ENCODE measurements around the gene XPNPEP2. TPM values are rescaled to one million over a fixed set of nuclear protein-coding genes. Genes with fewer than 3 reads are reported as not detected.

The XPNPEP2 gene
- total and polyA plus RNA-seq, 4 donors: 0.19 to 23.0 (median 4.9) TPM

DNA sequence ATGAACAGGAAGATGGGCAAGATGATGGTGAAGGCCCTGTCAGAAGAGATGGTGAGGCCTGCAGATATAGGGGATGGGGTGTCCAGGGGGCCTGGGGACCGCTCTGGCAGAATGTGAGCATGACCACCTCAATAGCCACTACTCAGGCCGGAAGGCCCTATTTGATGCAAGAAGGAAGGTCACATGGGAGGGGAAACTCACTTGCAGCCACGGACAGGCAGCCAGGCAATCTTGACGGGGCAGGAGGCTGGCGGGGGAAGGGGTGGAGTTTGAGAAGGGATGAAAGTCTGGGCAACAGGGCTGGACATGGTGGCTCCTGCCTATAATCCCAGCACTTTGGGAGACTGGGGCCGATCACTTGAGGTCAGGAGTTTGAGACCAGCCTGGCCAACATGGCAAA is 49.7 kb downstream of the XPNPEP2 start:
- DNase-seq (ENCODE audit: low spot score): no peak
- 87% methylated on average over 6 of the region's 6 CpGs for WGBS
- Histone ChIP-seq H3K36me3 (ENCODE audit: control insufficient read depth in 4 of 4, insufficient read depth in 3 of 4, low read depth in 1 of 4, low read length in 3 of 4) (no peaks in the 10 kb centered on the region), H3K9ac (ENCODE audit: low read depth in 1 of 2, low read length in 2 of 2) (no peak overlapping the region), H3K27ac (ENCODE audit: low read depth in 1 of 2, low read length in 2 of 2) (no peak overlapping the region), H3K4me3 (ENCODE audit: low read depth in 1 of 3, low read length in 3 of 3) (no peak overlapping the region), H3K27me3 (ENCODE audit: control insufficient read depth in 4 of 4, insufficient read depth in 4 of 4, low read length in 3 of 4) (no peaks in the 10 kb centered on the region), H3K4me1 (ENCODE audit: control insufficient read depth in 4 of 4, insufficient read depth in 4 of 4, low read length in 3 of 4) (no peaks in the 10 kb centered on the region), H3K9me3 (ENCODE audit: control insufficient read depth in 4 of 4, low read length in 3 of 4) (no peaks in the 10 kb centered on the region)
- TF ChIP-seq NR2F2 (IDR thresholded peaks at IDR 0.05): no peak
- no peak for TF ChIP-seq FOXA2 (IDR thresholded peaks at IDR 0.05)
- no peak for TF ChIP-seq JUND (IDR thresholded peaks at IDR 0.05)
- TF ChIP-seq, protein P1, sequence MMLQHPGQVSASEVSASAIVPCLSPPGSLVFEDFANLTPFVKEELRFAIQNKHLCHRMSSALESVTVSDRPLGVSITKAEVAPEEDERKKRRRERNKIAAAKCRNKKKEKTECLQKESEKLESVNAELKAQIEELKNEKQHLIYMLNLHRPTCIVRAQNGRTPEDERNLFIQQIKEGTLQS (IDR thresholded peaks at IDR 0.05): no peak
- TF ChIP-seq, protein P2, sequence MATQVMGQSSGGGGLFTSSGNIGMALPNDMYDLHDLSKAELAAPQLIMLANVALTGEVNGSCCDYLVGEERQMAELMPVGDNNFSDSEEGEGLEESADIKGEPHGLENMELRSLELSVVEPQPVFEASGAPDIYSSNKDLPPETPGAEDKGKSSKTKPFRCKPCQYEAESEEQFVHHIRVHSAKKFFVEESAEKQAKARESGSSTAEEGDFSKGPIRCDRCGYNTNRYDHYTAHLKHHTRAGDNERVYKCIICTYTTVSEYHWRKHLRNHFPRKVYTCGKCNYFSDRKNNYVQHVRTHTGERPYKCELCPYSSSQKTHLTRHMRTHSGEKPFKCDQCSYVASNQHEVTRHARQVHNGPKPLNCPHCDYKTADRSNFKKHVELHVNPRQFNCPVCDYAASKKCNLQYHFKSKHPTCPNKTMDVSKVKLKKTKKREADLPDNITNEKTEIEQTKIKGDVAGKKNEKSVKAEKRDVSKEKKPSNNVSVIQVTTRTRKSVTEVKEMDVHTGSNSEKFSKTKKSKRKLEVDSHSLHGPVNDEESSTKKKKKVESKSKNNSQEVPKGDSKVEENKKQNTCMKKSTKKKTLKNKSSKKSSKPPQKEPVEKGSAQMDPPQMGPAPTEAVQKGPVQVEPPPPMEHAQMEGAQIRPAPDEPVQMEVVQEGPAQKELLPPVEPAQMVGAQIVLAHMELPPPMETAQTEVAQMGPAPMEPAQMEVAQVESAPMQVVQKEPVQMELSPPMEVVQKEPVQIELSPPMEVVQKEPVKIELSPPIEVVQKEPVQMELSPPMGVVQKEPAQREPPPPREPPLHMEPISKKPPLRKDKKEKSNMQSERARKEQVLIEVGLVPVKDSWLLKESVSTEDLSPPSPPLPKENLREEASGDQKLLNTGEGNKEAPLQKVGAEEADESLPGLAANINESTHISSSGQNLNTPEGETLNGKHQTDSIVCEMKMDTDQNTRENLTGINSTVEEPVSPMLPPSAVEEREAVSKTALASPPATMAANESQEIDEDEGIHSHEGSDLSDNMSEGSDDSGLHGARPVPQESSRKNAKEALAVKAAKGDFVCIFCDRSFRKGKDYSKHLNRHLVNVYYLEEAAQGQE (IDR thresholded peaks at IDR 0.05): no peak
- TF ChIP-seq TAF1 (conservative IDR thresholded peaks at IDR 0.05): no peak
- TF ChIP-seq, protein P3, sequence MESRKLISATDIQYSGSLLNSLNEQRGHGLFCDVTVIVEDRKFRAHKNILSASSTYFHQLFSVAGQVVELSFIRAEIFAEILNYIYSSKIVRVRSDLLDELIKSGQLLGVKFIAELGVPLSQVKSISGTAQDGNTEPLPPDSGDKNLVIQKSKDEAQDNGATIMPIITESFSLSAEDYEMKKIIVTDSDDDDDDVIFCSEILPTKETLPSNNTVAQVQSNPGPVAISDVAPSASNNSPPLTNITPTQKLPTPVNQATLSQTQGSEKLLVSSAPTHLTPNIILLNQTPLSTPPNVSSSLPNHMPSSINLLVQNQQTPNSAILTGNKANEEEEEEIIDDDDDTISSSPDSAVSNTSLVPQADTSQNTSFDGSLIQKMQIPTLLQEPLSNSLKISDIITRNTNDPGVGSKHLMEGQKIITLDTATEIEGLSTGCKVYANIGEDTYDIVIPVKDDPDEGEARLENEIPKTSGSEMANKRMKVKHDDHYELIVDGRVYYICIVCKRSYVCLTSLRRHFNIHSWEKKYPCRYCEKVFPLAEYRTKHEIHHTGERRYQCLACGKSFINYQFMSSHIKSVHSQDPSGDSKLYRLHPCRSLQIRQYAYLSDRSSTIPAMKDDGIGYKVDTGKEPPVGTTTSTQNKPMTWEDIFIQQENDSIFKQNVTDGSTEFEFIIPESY (IDR thresholded peaks at IDR 0.05): no peak
- TF ChIP-seq, protein P4, sequence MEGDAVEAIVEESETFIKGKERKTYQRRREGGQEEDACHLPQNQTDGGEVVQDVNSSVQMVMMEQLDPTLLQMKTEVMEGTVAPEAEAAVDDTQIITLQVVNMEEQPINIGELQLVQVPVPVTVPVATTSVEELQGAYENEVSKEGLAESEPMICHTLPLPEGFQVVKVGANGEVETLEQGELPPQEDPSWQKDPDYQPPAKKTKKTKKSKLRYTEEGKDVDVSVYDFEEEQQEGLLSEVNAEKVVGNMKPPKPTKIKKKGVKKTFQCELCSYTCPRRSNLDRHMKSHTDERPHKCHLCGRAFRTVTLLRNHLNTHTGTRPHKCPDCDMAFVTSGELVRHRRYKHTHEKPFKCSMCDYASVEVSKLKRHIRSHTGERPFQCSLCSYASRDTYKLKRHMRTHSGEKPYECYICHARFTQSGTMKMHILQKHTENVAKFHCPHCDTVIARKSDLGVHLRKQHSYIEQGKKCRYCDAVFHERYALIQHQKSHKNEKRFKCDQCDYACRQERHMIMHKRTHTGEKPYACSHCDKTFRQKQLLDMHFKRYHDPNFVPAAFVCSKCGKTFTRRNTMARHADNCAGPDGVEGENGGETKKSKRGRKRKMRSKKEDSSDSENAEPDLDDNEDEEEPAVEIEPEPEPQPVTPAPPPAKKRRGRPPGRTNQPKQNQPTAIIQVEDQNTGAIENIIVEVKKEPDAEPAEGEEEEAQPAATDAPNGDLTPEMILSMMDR (IDR thresholded peaks at IDR 0.05; ENCODE audit: low read depth, low read length, missing input control): no peak
- no peak for TF ChIP-seq GABPA (IDR thresholded peaks at IDR 0.05 in 1 of 2, conservative IDR thresholded peaks at IDR 0.05 in 1 of 2)
- TF ChIP-seq EGR1 (IDR thresholded peaks at IDR 0.05; ENCODE audit: low read depth in 2 of 2): no peak
- TF ChIP-seq RXRA (IDR thresholded peaks at IDR 0.05): no peak
- TF ChIP-seq, protein P5, sequence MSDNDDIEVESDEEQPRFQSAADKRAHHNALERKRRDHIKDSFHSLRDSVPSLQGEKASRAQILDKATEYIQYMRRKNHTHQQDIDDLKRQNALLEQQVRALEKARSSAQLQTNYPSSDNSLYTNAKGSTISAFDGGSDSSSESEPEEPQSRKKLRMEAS (IDR thresholded peaks at IDR 0.05): no peak
- TF ChIP-seq HNF4G (IDR thresholded peaks at IDR 0.05): no peak
- no peak for TF ChIP-seq FOXA1 (IDR thresholded peaks at IDR 0.05)
- no peak for TF ChIP-seq HNF4A (conservative IDR thresholded peaks at IDR 0.05)

DNA sequence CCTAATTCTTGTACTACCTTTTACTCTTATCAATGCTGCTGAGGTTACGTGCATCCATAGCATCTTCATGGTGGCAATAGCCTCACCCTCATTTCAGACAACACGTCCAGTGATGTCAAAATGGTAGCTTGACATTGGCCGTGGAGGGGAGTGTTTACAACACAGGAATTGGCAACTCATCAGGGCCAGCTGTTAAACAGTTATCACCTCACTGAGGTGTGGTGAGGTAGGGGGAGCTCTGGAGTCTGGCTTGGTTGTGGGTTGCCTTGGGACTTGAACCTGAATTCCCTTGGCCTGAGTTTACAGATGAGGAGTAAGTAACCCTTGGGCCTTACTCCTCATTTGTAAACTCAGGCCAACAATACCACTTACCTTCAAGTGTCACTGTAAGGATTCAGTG is 51.4 kb downstream of the XPNPEP2 start:
- Histone ChIP-seq H3K9me3 (ENCODE audit: control insufficient read depth in 4 of 4, low read length in 3 of 4) (no peaks in the 10 kb centered on the region), H3K4me3 (ENCODE audit: low read depth in 1 of 3, low read length in 3 of 3) (no peak overlapping the region), H3K9ac (ENCODE audit: low read depth in 1 of 2, low read length in 2 of 2) (no peak overlapping the region), H3K27me3 (ENCODE audit: control insufficient read depth in 4 of 4, insufficient read depth in 4 of 4, low read length in 3 of 4) (no peaks in the 10 kb centered on the region), H3K27ac (ENCODE audit: low read depth in 1 of 2, low read length in 2 of 2) (no peak overlapping the region), H3K4me1 (ENCODE audit: control insufficient read depth in 4 of 4, insufficient read depth in 4 of 4, low read length in 3 of 4) (no peaks in the 10 kb centered on the region), H3K36me3 (ENCODE audit: control insufficient read depth in 4 of 4, insufficient read depth in 3 of 4, low read depth in 1 of 4, low read length in 3 of 4) (no peaks in the 10 kb centered on the region)
- no peak for DNase-seq (ENCODE audit: low spot score)
- 84% methylated on average over 3 of the region's 3 CpGs for WGBS
- no peak for TF ChIP-seq RAD21 (IDR thresholded peaks at IDR 0.05)
- TF ChIP-seq, protein P4 (IDR thresholded peaks at IDR 0.05; ENCODE audit: low read depth, low read length, missing input control): no peak
- no peak for TF ChIP-seq JUND (IDR thresholded peaks at IDR 0.05)
- TF ChIP-seq SP1 (IDR thresholded peaks at IDR 0.05): no peak
- no peak for TF ChIP-seq EGR1 (IDR thresholded peaks at IDR 0.05; ENCODE audit: low read depth in 2 of 2)
- no peak for TF ChIP-seq HNF4G (IDR thresholded peaks at IDR 0.05)
- TF ChIP-seq GABPA (IDR thresholded peaks at IDR 0.05 in 1 of 2, conservative IDR thresholded peaks at IDR 0.05 in 1 of 2): no peak

Measured in liver (tissue), 9 donors.